Measurements from ENCODE around the gene CCDC197.

Gene CCDC197

DNA sequence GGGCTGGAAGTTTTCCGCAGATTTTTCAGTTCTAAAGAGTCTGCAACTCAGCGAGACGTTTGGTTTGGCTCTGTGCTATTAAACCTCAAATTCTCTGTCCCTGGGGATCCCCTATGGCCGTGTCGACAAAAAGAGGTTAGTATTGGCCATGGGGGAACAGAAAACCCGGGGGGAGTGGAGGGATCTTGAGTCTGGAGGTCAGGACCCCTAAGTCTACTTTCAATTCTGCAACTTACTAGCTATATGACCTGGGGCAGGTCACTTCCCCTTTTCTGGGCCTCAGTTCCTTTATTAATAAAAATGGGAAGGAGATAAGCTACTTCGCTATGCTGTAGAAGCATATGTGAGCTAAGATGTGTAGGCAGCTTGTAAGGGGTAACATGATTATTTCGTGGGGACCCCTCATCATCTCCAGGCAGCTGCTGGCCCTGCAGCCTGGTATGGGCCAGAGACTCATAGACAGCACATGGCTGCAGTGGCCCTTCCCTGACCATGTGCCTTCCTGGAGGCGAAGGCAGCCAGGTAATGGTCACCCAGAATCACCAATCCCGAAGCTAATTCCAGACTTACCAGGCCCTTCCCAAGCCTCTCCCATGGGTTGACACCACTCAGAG lies 29.4 kb upstream of the CCDC197 start:
- TF ChIP-seq ZFX (IDR thresholded peaks at IDR 0.05; ENCODE audit: borderline replicate concordance) = no peak
- TF ChIP-seq, protein P1, sequence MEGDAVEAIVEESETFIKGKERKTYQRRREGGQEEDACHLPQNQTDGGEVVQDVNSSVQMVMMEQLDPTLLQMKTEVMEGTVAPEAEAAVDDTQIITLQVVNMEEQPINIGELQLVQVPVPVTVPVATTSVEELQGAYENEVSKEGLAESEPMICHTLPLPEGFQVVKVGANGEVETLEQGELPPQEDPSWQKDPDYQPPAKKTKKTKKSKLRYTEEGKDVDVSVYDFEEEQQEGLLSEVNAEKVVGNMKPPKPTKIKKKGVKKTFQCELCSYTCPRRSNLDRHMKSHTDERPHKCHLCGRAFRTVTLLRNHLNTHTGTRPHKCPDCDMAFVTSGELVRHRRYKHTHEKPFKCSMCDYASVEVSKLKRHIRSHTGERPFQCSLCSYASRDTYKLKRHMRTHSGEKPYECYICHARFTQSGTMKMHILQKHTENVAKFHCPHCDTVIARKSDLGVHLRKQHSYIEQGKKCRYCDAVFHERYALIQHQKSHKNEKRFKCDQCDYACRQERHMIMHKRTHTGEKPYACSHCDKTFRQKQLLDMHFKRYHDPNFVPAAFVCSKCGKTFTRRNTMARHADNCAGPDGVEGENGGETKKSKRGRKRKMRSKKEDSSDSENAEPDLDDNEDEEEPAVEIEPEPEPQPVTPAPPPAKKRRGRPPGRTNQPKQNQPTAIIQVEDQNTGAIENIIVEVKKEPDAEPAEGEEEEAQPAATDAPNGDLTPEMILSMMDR (IDR thresholded peaks at IDR 0.05) = no peak
- H3K27ac ChIP-seq = no peak overlapping the region

DNA sequence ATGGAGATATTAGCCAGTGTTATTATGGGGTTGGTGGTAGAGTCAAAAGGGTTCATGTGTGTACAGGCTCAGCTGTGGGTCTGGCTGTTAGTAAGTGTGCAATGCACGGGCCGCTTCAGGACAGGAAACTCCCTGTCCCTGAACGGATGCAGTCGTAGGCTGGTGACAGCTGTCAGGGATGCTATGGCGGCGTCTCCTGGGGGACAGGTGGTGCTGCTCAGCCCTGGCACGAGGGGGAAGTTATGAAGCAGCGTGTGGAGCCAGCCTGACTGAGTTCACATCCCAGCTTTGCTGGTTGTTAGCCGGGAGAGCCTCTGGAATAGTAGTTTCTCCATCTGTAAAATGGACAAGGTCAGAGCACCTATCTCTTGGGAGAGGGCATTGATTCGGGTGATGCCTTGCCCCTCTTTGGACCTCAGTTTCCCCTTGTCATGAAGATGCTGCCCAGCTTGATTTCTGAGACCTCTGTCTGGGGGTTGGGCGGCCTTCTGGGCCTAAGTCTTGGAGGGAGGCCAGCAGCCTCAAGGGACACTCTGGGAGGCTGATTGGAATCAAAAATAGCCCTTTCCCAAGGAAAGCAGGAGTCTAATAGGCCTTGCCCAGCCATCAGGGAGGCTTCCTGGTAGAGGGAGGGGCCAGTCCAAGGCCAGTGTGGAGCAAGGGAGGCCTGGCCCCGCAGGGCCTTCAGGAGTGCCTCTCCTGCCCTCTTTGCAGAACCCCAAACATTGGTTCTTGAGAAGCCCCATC lies 27.8 kb upstream of the CCDC197 start:
- no peak overlapping the region for H3K27ac ChIP-seq
- no peak for TF ChIP-seq ZFX (IDR thresholded peaks at IDR 0.05; ENCODE audit: borderline replicate concordance)
- TF ChIP-seq, protein P1 (IDR thresholded peaks at IDR 0.05) = no peak

DNA sequence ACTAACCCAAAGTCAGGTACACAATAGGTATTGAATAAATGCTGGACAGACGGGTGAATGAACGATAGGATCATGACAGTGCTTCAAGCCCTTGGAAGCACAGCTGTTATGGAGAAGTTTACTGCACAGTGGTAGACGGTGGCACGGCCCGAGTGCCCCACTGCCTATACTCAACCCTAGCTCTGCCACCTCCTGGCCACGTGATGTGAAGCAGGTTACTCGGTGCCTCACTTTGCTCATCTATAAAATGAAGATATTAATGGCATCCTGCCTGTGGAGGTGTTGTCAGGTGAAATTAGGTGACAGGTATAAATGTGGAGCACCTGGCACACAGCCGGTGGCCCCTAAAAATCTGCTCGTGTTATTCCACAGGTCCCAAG lies 26.5 kb upstream of the CCDC197 start:
- no peak overlapping the region for H3K27ac ChIP-seq

DNA sequence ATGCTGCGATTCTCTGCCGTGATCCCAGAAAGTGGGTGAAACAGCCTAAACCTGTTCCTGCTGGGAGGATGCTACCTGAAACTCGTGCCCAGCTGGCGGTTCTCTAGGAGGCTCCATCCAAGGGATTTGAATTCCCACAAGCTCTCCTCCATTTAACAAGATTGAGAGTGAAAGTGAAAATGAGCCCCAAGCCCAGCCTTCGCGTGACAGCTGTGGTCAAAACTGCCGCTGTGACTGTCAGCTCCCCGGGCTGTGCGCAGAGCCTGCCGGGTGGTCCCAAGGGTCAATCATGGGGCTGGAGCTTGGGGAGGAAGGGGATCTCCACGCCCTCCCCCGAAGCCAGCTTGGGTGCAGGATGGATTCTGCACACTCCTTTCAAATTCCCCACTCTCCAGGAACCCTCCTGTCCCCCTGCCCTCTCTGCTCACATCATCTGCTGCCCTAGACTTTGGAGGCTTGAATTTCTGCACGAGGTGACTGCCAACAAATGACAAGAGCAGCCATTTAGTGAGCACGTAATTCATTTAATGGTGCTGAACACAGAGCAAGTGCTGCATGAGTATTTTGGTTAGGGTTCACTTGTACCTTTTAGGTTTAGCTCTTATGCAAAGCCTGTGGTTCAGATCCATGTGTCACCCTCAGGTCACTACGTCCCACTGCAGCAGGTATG lies 26.0 kb upstream of the CCDC197 start:
- no peak for TF ChIP-seq ZFX (IDR thresholded peaks at IDR 0.05; ENCODE audit: borderline replicate concordance)
- TF ChIP-seq, protein P1 (IDR thresholded peaks at IDR 0.05) = peak; percentile 29
- H3K27ac ChIP-seq = no peak overlapping the region

More for the DNA sequence above, 26.5 kb upstream of the CCDC197 start:
- no peak for TF ChIP-seq ZFX (IDR thresholded peaks at IDR 0.05; ENCODE audit: borderline replicate concordance)
- TF ChIP-seq, protein P1 (IDR thresholded peaks at IDR 0.05) = peak; percentile 67

DNA sequence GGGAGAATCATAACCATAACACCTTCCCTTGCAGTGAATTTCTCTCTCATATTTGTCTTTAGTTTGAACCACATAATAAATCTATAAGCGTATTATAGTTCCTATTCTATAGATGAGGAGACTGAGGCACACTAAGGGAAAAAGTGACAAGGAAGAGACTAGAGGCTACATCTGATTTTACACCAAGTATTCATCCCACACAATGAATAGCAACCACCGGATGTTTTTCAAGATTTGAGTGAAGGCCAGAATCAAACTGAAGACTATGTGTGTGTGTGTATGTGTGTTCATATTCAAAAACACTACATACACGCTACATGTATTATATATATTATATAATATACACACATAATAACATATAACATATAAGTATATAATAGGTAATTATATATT lies 25.5 kb upstream of the CCDC197 start:
- TF ChIP-seq, protein P1 (IDR thresholded peaks at IDR 0.05) = no peak
- no peak overlapping the region for H3K27ac ChIP-seq

DNA sequence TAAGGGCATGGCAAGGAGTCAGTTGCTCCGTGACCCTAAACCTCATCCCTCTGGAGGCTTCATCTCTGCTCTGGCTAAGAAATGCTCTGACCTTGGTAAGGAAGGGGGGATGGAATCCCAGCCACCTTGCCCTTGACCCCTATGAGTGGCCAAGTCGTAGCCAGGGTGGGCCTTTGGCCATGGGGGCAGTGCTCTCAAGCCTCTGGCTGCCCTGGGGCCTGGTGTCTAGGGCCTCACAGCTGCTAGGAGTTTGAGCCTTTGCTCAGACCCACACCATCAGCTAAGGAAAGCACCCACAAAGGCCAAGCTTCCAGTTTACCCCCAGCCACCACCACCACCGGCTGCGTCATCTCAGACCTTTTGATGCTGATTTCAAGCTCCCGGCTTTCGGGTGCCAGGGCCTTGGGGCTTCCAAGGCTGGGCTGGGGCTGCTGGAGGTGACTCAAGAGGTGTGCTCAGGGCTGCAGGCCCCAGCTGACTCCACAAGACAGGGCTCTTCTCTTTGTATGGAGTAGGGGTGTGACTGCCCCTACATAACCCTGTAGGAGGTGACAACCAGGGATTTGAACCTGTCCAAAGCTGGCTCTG lies 24.4 kb upstream of the CCDC197 start:
- H3K27ac ChIP-seq = no peak overlapping the region
- no peak for TF ChIP-seq ZFX (IDR thresholded peaks at IDR 0.05; ENCODE audit: borderline replicate concordance)
- TF ChIP-seq, protein P1 (IDR thresholded peaks at IDR 0.05) = no peak

Measured in 22Rv1 (cell line).